ENCODE measurements around the gene NOS3. TPM values are rescaled to one million over a fixed set of nuclear protein-coding genes. Genes with fewer than 3 reads are reported as not detected.

NOS3 gene
- total RNA-seq, 1 donor from 2014 or later, result 1.8 TPM

- Histone ChIP-seq H3K27me3 (ENCODE audit: insufficient read depth, low read length) (peaks cover 3% of the 10 kb centered on the region), H3K4me2 (ENCODE audit: low read length) (no peak overlapping the region), H4K20me1 (ENCODE audit: insufficient read depth, low read length) (no peaks in the 10 kb centered on the region), H3K9me3 (ENCODE audit: insufficient read depth, low read depth, low read length) (no peaks in the 10 kb centered on the region), H3K36me3 (ENCODE audit: insufficient read depth, low read length) (no peaks in the 10 kb centered on the region), H2AFZ (ENCODE audit: low read depth, low read length) (peak overlapping the region; percentile 47), H3K4me3 (ENCODE audit: insufficient read depth, low read depth, low read length) (no peak overlapping the region), H3K27ac (ENCODE audit: low read depth, low read length) (no peak overlapping the region), H3K4me1 (ENCODE audit: insufficient read depth, low read length) (peaks cover 2% of the 10 kb centered on the region), H3K9ac (ENCODE audit: low read length) (no peak overlapping the region), H3K79me2 (ENCODE audit: insufficient read depth, low read length) (no peaks in the 10 kb centered on the region)
- TF ChIP-seq EZH2 (IDR thresholded peaks at IDR 0.05; ENCODE audit: insufficient read depth, low read length), result no peak
- no peak for TF ChIP-seq CTCF (IDR thresholded peaks at IDR 0.05; ENCODE audit: insufficient read depth, low read depth, low read length)
- Mint-ChIP-seq H3K27ac (ENCODE audit: unreplicated experiment) (no peak overlapping the region), H3K36me3 (ENCODE audit: low read depth, unreplicated experiment) (peaks cover 3% of the 10 kb centered on the region), H3K9me3 (ENCODE audit: unreplicated experiment) (no peaks in the 10 kb centered on the region), H3K4me3 (ENCODE audit: unreplicated experiment) (no peak overlapping the region), H3K27me3 (ENCODE audit: low read depth, unreplicated experiment) (peaks cover 12% of the 10 kb centered on the region), H3K4me1 (ENCODE audit: low read depth, unreplicated experiment) (peaks cover 5% of the 10 kb centered on the region)
- no peak for FAIRE-seq
- peak; percentile 47 for DNase-seq (ENCODE audit: low read depth)
Measured at GRCh38 chr7:150945853-150946420, 44.9 kb upstream of the NOS3 start.

GRCh38 chr7:150946421-150947240 is 44.2 kb upstream of the NOS3 start:
- H2AFZ ChIP-seq (ENCODE audit: low read depth, low read length), result no peak overlapping the region
- Mint-ChIP-seq H3K4me3 (ENCODE audit: unreplicated experiment) (no peak overlapping the region), H3K27ac (ENCODE audit: unreplicated experiment) (no peak overlapping the region), H3K9me3 (ENCODE audit: unreplicated experiment) (no peaks in the 10 kb centered on the region), H3K4me1 (ENCODE audit: low read depth, unreplicated experiment) (peaks cover 5% of the 10 kb centered on the region), H3K27me3 (ENCODE audit: low read depth, unreplicated experiment) (peaks cover 7% of the 10 kb centered on the region), H3K36me3 (ENCODE audit: low read depth, unreplicated experiment) (peaks cover 3% of the 10 kb centered on the region)
- no peaks in the 10 kb centered on the region for H4K20me1 ChIP-seq (ENCODE audit: insufficient read depth, low read length)
- H3K36me3 ChIP-seq (ENCODE audit: insufficient read depth, low read length), result no peaks in the 10 kb centered on the region
- TF ChIP-seq EZH2 (IDR thresholded peaks at IDR 0.05; ENCODE audit: insufficient read depth, low read length), result no peak
- TF ChIP-seq CTCF (IDR thresholded peaks at IDR 0.05; ENCODE audit: insufficient read depth, low read depth, low read length), result no peak
- FAIRE-seq (no peak), DNase-seq (ENCODE audit: low read depth) (no peak)
- H3K4me2 ChIP-seq (ENCODE audit: low read length), result no peak overlapping the region
- H3K9ac ChIP-seq (ENCODE audit: low read length), result no peak overlapping the region
- no peak overlapping the region for H3K4me3 ChIP-seq (ENCODE audit: insufficient read depth, low read depth, low read length)
- H3K4me1 ChIP-seq (ENCODE audit: insufficient read depth, low read length), result peaks cover 2% of the 10 kb centered on the region
- H3K79me2 ChIP-seq (ENCODE audit: insufficient read depth, low read length), result no peaks in the 10 kb centered on the region
- H3K27ac ChIP-seq (ENCODE audit: low read depth, low read length), result no peak overlapping the region
- H3K27me3 ChIP-seq (ENCODE audit: insufficient read depth, low read length), result peaks cover 3% of the 10 kb centered on the region
- no peaks in the 10 kb centered on the region for H3K9me3 ChIP-seq (ENCODE audit: insufficient read depth, low read depth, low read length)

Measured in astrocyte (in vitro differentiated cells and primary cell).